Mucosa of descending colon (tissue), 3 donors: ENCODE measurements around the gene MON1B. TPM values are rescaled to one million over a fixed set of nuclear protein-coding genes. Genes with fewer than 3 reads are reported as not detected.
A peak's percentile ranks its signal among the peaks of the same experiment; 100 is the strongest.

Experiments
- ATAC-seq: fragments of 200-7000 bp; cut with Tn5 transposase; one replicate; pipeline ENCODE4 v1.9.1; 2020; ENCODE audit warnings: mild to moderate bottlenecking, moderate library complexity
- DNase-seq, 3 donors: peaks; one replicate each; pipeline ENCODE4 v3.0.0-alpha.2; 2020
- H3K36me3 ChIP-seq: fragments of 200-600 bp; one replicate; pipeline ENCODE4 v1.8.0; 2021; ENCODE audit warnings: low read depth, mild to moderate bottlenecking
- H3K4me1 ChIP-seq: fragments of 200-600 bp; one replicate; pipeline ENCODE4 v1.8.0; 2021; ENCODE audit warnings: low read depth, mild to moderate bottlenecking
- H3K4me3 ChIP-seq: fragments of 200-600 bp; one replicate; pipeline ENCODE4 v1.8.0; 2021; ENCODE audit warnings: mild to moderate bottlenecking
- H3K9me3 ChIP-seq: fragments of 200-600 bp; one replicate; pipeline ENCODE4 v1.8.0; 2021; ENCODE audit warnings: mild to moderate bottlenecking
- intact Hi-C, 2 donors: fragments of 100-400 bp; cut with DNase I in 1 of 2; cut with micrococcal nuclease in 1 of 2; formaldehyde crosslinking; loops; one replicate each; pipeline versions ENCODE4 v1.11.0 to v1.11.1; 2022; cut with DNase I, micrococcal nuclease
- total RNA-seq, 3 donors: library from RNA; stranded (reverse); fragmentation: NEBNext Ultra II Directional in 2 of 3; extraction: Animal tissue kit (Norgen Biotek cat#: 25700) in 2 of 3; gene quantifications; one replicate each; pipeline versions ENCODE4 v1.2.1 to v1.2.4, GENCODE V29; 2021 to 2023
- TF ChIP-seq, protein P1 (sequence below): fragments of 200-600 bp; IDR thresholded peaks from one replicate; pipeline ENCODE4 v1.8.0; 2022; ENCODE audit warnings: antibody characterized with exemption, mild to moderate bottlenecking
- donor health status: DM: no; HTN: no; CAD: no; lungs with moderate emphysema.
- donor health status: DM: no; HTN: no; CAD: no.
- donor health status: DM: no; HTN: yes; CAD: no.

The MON1B gene
- total RNA-seq, 3 donors from 2014 or later = 54.8 to 83.8 (median 72.7) TPM

DNA sequence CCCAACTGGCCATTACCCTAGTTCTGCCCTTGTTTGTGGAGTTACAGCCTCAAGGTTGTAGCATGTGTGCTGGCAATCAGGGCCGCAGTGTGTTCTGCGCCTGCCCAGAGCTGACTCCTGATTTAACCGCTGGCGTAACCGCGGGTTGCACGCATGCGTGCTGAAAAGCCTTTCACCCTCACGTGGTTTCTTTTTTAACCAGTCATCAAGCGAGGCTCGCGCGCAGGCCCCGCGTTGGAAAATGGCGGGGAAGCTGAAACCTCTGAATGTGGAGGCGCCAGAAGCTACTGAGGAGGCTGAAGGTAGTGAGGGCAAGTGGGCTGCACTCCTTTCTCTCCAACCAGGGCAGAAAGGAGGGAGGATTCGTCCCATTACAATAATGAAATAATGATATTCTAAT lies 8.2 kb downstream of the MON1B start, which contains the start of gene SYCE1L:
SYCE1L (plus strand) TSS at position 198 of the 400 bp plus-strand sequence; CDS start at position 242, 44 bp downstream.
- H3K36me3 ChIP-seq = peaks cover 16% of the 10 kb centered on the region
- H3K4me1 ChIP-seq = no peaks in the 10 kb centered on the region
- TF ChIP-seq, protein P1, sequence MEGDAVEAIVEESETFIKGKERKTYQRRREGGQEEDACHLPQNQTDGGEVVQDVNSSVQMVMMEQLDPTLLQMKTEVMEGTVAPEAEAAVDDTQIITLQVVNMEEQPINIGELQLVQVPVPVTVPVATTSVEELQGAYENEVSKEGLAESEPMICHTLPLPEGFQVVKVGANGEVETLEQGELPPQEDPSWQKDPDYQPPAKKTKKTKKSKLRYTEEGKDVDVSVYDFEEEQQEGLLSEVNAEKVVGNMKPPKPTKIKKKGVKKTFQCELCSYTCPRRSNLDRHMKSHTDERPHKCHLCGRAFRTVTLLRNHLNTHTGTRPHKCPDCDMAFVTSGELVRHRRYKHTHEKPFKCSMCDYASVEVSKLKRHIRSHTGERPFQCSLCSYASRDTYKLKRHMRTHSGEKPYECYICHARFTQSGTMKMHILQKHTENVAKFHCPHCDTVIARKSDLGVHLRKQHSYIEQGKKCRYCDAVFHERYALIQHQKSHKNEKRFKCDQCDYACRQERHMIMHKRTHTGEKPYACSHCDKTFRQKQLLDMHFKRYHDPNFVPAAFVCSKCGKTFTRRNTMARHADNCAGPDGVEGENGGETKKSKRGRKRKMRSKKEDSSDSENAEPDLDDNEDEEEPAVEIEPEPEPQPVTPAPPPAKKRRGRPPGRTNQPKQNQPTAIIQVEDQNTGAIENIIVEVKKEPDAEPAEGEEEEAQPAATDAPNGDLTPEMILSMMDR = no peak
- no peaks in the 10 kb centered on the region for H3K9me3 ChIP-seq
- no peak for ATAC-seq
- H3K4me3 ChIP-seq = no peak within 1 kb of the TSS
- no peak for DNase-seq
- intact Hi-C loops = no loop called here

DNA sequence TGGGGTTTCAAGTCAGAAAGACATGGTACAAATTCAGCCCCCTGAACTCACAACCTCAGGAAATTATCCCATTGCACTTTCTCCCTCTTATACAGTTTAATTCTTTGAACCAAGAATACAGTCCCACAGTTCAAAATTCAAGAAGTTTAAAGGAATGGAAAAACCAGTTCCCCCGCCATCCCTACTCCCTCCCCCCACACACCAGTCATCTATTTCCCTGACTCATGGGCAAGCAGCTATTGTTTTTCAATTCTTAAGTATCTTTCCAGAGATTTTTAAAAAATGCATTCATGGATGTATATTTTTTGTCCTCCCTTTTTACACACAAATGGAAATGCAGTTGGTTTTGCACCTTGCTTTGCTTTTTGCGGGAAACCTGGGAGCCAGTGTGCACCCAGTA lies 15.5 kb downstream of the MON1B start:
- intact Hi-C loops = no loop called here
- Histone ChIP-seq H3K4me3 (no peak overlapping the region), H3K36me3 (no peaks in the 10 kb centered on the region), H3K9me3 (no peaks in the 10 kb centered on the region), H3K4me1 (no peaks in the 10 kb centered on the region)
- DNase-seq (no peak), ATAC-seq (no peak)
- TF ChIP-seq, protein P1 = no peak

DNA sequence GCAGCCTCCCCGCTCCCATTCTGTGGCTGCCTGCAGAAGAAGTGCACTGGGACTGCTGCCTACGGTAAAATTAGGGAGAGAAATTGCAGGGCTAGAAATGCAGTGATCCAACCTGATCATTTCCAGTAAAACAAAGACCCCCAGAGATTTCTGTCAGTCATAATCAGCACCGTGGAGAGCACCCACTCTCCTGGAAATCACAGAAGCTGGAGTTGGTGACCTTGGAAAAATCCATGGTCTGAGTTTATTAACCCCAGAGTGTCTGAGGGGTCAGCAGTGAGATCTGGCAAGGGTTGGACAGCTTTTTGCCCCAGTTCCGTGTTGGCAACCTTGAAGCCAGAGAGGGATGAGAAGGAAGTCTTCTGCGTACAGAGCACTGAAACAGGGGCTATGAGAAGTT lies 16.0 kb downstream of the MON1B start:
- intact Hi-C loops = no loop called here
- Histone ChIP-seq H3K4me1 (no peaks in the 10 kb centered on the region), H3K4me3 (no peak overlapping the region), H3K9me3 (no peaks in the 10 kb centered on the region), H3K36me3 (no peaks in the 10 kb centered on the region)
- DNase-seq = no peak
- no peak for ATAC-seq
- TF ChIP-seq, protein P1 = no peak

DNA sequence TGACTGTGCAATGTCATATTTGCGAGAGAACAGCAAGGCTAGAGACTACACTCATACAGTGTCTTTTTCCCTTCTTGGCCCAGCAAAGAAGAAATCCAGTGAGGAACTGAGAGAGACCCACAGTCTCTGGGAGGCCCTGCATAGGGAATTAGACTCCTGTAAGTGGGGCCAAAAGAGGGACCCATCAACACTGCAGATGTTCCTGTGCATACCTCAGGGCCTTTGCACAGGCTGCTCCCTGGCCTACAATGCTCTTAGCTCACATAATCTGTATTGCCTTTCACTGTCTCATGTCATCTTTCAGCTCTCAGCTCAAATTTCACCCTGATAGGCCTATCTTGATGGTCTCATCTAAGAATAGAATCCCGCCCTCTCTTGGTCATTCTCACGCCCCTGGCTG lies 17.4 kb downstream of the MON1B start:
- TF ChIP-seq, protein P1 = no peak
- Histone ChIP-seq H3K9me3 (no peaks in the 10 kb centered on the region), H3K4me1 (no peaks in the 10 kb centered on the region), H3K36me3 (no peaks in the 10 kb centered on the region), H3K4me3 (no peak overlapping the region)
- DNase-seq (no peak), ATAC-seq (no peak)
- intact Hi-C loops = no loop called here

DNA sequence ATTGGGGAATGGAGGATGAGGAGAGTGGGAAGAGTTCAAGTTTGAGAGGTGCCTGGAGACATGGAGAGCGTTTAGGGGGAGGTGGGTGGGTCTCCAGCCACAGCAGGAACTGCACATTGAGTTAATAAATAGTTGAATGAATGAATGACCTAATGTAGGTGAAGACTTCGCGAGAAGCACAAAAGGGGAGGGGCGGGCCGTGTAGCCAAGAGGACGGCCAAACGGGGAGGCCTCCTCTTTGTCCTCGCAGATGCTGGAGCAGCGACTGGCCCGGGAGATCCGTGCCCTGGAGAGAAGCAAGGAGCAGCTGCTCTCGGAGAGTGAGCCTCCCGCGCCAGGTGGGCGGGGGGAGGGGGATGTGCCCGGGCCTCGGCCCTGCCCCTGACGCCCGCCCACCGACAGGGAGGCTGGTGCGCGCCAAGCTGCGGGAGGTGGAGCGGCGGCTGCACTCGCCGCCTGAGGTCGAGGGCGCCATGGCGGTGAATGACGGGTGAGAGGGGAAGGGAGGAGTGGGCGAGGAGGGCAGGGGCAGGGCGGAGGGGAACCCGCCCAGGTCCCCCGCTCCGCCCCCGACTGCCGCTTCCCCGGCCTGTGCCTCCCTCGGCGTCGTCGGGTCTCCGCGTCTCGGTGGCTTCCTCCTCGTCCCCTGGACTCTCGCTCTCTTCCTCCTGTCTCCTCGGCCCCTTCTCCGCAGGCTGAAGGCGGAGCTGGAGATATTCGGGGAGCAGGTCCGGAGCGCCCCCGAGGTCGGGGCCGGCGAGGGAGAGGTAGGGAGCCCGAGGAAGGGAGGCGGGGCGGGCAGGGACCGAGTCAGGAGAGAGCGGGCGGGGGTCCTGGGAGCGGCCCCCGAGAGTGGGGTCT lies 21.1 kb downstream of the MON1B start:
- Histone ChIP-seq H3K36me3 (no peaks in the 10 kb centered on the region), H3K4me1 (no peaks in the 10 kb centered on the region), H3K4me3 (peak overlapping the region; percentile 42), H3K9me3 (no peaks in the 10 kb centered on the region)
- ATAC-seq (peak; percentile 83), DNase-seq (peak; percentile 60 to 80 (median 77))
- TF ChIP-seq, protein P1 = no peak
- intact Hi-C loops = no loop called here
